UCSD-AML1 (cell line): ENCODE results near the gene PLXNA4.

Experiments used
- DNase-seq: peaks from one replicate; lab custom pipeline; 2025; ENCODE audit not compliant: unreplicated experiment; lab: John Stamatoyannopoulos, UW

The PLXNA4 gene

GRCh38 chr7:132105096-132105495 is 471.2 kb downstream of the PLXNA4 start:
- DNase-seq: no peak

- DNase-seq: no peak
Measured at GRCh38 chr7:132103718-132104117, 472.6 kb downstream of the PLXNA4 start.

GRCh38 chr7:132102942-132103341 is 473.3 kb downstream of the PLXNA4 start:
- DNase-seq: no peak

- DNase-seq: no peak
Measured at GRCh38 chr7:132102391-132102790, 473.9 kb downstream of the PLXNA4 start.

- DNase-seq: no peak
Measured at GRCh38 chr7:132100981-132101380, 475.3 kb downstream of the PLXNA4 start.

GRCh38 chr7:132100483-132100882 is 475.8 kb downstream of the PLXNA4 start:
- no peak for DNase-seq

GRCh38 chr7:132099163-132099562 is 477.1 kb downstream of the PLXNA4 start:
- no peak for DNase-seq

- no peak for DNase-seq
Measured at GRCh38 chr7:132098327-132098726, 477.9 kb downstream of the PLXNA4 start.

GRCh38 chr7:132097550-132098134 is 478.6 kb downstream of the PLXNA4 start:
- no peak for DNase-seq

- no peak for DNase-seq
Measured at GRCh38 chr7:132095111-132095765, 481.0 kb downstream of the PLXNA4 start.

- no peak for DNase-seq
Measured at GRCh38 chr7:132092106-132092505, 484.2 kb downstream of the PLXNA4 start.

GRCh38 chr7:132091706-132092105 is 484.6 kb downstream of the PLXNA4 start:
- no peak for DNase-seq

- no peak for DNase-seq
Measured at GRCh38 chr7:132090444-132090843, 485.8 kb downstream of the PLXNA4 start.

- no peak for DNase-seq
Measured at GRCh38 chr7:132089356-132089755, 486.9 kb downstream of the PLXNA4 start.

- no peak for DNase-seq
Measured at GRCh38 chr7:132087421-132087820, 488.8 kb downstream of the PLXNA4 start.

GRCh38 chr7:132084776-132085388 is 491.4 kb downstream of the PLXNA4 start:
- DNase-seq: no peak

- DNase-seq: no peak
Measured at GRCh38 chr7:132083537-132084123, 492.6 kb downstream of the PLXNA4 start.

GRCh38 chr7:132083126-132083525 is 493.1 kb downstream of the PLXNA4 start:
- DNase-seq: no peak

GRCh38 chr7:132082394-132082793 is 493.9 kb downstream of the PLXNA4 start:
- DNase-seq: no peak

- DNase-seq: no peak
Measured at GRCh38 chr7:132081686-132082085, 494.6 kb downstream of the PLXNA4 start.

GRCh38 chr7:132080967-132081668 is 495.2 kb downstream of the PLXNA4 start:
- DNase-seq: no peak

GRCh38 chr7:132080467-132080866 is 495.8 kb downstream of the PLXNA4 start:
- no peak for DNase-seq
